HS-5 (cell line): ENCODE measurements around the gene GPR22.

Experiments
- DNase-seq: peaks from one replicate; pipeline ENCODE4 v3.0.0-alpha.2; 2012; ENCODE audit warnings: low read depth

Gene GPR22

GRCh38 chr7:107469929-107470328 is at the start of gene GPR22:
Gene GPR22 (plus strand): TSS chr7:107470057. CDS start chr7:107474061, 4,004 bp downstream.
- no peak for DNase-seq

DNA sequence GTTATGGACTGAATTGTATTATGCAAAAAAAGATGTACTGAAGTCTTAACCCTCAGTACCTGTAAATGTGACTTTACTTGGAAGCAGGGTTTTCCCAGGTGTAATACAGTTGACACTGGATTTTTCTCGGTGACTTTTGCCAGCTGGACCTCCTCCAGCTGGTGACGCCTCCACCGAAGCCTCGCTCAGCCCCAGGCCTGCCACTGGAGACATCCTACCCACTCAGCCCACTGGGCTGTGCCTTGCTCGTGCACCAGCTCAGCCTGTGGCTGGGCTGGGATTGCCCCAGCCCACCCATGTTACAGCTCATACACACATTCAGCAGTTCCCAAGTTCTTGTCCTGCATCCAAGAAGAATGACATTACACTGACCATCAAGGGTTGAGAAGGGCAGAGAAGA is 42.4 kb upstream of the GPR22 start:
- DNase-seq, result no peak

DNA sequence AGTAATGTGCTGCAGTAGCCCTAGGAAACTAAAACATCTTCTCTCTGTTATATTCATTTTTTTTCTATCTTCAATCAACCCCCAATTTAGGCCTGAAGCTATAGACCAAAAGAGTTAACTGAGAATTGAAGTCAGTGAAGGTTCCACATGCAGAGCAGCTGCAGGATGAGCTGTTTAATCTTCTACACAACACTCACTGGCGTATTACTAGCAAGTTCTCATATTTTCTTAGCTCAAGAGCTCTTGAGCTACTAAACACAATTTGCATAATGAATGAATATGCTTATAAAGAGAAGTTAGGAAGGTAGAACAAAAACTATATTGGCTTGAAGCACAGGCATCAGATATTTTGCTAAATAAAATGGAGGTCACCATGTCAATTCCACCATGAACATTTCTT is 41.2 kb upstream of the GPR22 start:
- no peak for DNase-seq

GRCh38 chr7:107430057-107430456 is 39.8 kb upstream of the GPR22 start:
- no peak for DNase-seq

DNA sequence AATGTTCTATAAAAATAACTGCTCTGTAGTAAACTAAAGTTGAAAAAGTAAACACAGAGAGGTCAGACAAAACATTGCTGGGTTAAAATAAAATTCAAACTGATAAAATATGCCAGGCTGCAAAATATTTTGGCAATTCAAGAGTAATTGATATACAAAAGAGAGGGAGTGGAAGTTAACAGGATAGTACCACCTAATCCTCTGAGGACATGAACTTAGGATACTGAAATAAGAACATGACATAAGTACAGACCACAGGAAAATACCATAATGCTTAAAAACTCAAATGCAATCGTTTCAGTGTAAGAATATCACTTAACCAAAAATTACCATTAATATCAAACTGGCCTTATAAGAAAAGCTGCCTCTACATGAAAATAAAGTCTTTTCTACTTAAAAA is 37.6 kb upstream of the GPR22 start:
- DNase-seq, result no peak

DNA sequence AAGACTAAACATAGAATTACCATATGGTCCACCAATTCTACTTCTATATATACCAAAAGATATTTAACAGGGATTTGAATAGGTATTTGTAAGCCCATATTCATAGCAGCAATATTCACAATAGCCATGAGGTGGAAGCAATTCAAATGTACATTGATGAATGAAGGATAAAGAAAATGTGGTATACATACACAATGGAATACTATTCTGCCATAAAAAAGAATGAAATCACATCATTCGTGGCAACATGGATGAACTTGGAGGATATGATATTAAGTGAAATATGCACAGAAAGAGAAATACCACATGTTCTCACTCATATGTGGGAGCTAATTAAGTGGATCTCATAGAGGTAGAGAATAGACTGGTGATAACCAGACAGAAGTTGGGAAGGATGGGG is 34.1 kb upstream of the GPR22 start:
- DNase-seq, result no peak

- no peak for DNase-seq
Observed at GRCh38 chr7:107439025-107439424, 30.8 kb upstream of the GPR22 start.

DNA sequence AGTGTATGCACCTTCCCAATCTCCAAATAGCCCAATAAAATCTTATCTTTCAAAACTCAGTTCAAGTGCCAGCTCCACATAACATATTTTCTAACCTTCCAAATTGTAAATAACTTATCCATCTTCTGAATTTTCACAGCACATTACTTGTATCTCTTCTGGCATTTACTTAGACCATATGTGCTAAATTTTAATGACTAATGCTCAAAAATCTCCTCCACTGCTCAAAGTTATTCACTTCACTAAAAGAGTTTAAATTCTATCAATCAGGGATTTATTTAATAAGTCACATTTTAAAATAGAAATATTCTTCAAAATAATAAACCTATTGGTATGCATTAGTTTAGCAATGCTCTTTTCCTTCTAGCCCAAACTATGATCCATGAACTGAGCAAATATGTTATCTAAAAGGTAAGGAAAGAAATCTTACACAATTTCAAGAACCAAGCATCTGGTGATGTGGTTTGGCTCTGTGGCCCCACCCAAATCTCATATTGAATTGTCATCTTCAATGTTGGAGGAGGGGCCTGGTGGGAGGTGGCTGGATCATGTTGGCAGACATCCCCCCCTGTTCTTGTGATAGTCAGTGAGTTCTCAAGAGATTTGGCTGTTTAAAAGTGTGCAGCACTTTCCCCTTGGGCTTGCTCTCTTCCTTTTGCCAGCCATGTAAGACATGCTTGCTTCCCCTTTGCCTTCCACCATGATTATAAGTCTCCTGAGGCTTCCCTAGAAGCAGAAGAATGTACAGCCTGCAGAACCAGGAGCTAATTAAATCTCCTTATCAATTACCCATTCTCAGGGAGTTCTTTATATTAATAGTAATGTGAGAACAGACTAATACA is 28.1 kb upstream of the GPR22 start:
- peak; percentile 11 for DNase-seq

GRCh38 chr7:107442678-107443077 is 27.2 kb upstream of the GPR22 start:
- DNase-seq, result no peak

DNA sequence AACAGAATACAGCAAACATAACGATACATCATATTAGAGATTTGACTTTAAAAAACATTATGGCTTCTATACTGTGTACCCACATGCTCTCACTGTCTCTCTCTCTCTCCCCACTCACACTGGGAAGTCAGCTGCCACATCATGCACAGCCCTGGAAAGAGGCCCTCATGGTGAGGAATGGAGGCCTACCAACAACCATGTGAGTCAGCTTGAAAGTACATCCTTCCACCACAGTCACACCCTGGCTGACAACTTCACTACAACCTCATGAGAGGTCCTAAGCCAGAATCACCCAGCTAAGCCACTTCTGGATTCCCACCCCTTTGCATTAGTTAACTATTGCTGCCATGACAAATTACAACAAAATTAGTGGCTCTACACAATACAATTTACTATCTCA is 23.3 kb upstream of the GPR22 start:
- DNase-seq, result no peak

DNA sequence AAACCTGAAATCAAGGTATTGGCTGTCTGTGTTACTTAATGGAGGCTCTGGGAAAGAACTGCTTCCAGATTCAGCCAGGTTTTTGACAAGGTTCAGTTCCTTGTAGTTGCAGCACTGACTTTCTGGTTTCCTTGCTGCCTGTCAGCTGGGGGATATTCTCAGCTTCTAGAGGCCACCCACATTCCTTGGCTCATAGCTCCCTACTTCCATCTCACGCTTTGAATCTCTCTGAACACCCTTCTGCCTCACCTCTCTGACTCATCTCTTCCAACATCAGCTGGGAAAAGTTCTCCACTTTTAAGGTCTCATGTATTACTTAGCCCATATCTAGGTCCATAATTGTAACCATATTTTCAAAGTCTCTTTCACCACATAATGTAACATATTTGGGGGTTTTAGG is 22.9 kb upstream of the GPR22 start:
- no peak for DNase-seq

DNA sequence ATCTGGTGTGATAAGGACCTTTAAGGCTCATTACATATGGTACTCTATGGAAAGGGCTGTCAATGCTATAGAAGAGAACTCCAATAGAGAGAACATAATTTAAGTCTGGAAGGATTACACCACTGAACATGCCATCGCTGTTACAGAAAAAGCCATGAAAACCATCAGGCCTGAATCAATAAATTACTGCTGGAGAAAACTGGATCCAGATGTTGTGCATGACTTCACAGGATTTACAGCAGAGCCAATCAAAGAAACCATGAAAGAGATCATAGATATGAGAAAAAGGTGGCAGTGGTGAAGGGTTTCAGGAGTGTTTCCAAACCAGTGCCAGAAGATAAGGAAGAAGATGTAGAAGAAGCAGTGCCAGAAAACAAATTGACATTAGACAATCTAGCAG is 18.9 kb upstream of the GPR22 start:
- no peak for DNase-seq

- DNase-seq, result no peak
Observed at GRCh38 chr7:107453388-107453787, 16.5 kb upstream of the GPR22 start.

DNA sequence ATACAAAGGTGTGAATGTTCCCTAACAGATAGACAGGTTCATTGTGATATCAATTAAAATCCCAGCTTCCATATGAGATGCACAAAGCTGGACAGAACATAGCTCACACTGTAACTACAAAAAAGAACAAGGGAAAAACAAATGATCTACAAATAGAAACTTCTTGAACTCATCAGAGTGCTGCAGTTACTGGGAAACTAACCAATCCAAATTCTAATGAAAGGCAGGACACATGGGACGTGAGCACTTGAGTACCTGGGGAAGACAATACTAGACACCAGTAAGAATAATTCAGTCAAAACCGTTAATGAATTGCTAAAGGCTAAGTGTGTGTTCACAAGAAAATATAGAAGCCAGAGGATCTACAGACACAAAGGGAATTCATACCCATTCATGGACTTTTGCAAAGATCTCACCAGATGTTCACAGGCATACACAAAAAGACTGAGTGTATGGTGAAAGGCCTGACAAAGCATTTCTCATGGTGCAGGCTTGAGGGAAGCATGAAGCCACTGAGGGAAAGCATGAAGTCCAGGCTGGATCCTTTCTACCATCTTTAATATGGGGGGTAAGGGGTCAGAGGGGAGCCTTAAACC is 7.8 kb upstream of the GPR22 start:
- DNase-seq, result no peak

DNA sequence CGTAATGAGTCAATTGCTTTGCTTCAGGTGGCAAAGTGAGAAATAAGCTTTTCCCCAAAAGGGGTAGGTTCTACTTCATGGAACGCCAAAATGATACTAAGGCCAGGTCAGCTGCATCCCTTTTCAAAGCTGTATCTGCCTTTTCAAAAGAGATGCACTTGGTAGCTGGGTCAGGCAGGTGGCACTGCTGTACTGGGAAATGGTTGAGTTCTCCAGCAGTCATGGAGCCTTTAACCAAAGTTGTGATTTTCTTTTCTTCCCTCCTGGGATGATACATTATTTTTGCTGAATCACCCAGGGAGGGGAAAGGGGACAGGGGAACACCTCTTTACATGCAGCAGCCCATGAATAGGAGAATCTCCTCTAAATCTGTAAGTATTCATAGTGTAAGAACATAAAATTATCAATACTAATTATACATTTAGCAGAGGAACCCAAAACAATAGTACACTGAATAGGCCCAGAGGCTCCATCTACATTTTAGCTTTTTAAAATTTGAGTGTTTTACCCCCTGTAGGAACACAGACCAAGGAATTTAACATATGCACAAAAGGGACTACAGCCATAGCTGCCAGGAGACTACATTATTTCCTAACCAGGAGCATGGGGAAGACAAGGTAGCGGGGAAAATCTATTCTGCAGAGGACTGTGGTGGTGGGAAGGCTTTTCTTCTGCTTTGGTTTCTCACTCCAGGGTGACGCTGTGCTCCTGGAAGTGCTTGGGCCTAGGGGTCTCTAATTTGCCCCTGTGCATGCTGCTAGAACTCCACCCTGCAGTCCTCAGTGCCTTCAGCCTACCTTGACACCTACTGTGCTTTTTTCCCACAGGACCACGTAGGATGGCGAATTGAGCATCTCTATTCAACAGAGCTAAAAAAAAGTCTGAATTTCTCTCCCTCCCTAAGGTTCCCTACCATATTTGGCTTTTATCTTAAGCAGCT is 6.4 kb upstream of the GPR22 start:
- DNase-seq, result peak; percentile 18

DNA sequence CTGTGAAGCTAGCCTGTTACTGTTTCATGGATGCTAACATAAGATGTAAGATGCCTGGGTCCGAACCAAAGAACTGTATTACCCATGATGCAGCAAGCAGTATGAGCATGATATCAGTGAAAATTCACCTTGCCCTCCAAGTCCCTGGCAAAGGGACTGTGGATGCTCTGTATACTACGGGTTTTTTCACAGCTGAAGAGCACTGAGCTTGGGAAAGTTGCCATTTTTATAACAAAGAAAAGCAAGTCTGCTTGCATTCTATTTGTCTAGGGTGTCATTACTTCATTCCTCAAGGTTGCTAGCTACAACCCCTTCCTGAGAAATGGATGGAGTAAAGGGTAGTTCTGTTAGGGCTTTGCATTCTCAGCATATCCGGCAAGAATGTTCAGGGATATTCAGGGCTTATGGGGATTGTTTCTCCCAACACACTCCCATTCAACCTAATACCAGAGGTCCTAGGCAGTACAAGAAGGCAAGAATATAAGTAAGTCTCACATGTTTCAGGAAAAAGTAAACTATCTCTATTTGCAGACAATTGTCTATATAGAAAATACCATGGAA is 5.1 kb upstream of the GPR22 start:
- DNase-seq, result no peak

DNA sequence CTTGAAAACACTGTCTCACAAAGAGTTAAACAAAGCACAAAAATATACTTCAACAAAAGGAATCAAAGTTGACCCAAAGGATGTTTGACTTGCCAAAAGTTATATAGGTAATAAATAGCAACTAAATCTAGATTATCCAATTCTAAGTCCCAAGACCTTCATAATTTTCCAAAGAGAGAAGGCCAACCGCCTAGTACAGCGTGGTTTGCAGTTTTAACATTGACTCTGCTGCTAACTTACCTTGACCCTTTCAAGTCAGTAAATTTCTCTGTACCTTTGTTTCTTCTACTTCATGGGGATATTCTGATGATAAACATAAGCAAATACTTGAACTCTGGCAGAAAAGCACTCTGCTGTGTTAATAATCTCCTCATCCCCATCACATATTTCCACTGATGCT is 1.9 kb upstream of the GPR22 start:
- DNase-seq, result no peak

- DNase-seq, result no peak
Observed at GRCh38 chr7:107468824-107469223, 1.0 kb upstream of the GPR22 start.

- DNase-seq, result no peak
Observed at GRCh38 chr7:107471292-107472070, 1.6 kb downstream of the GPR22 start.

GRCh38 chr7:107472116-107472515 is 2.3 kb downstream of the GPR22 start:
- no peak for DNase-seq

DNA sequence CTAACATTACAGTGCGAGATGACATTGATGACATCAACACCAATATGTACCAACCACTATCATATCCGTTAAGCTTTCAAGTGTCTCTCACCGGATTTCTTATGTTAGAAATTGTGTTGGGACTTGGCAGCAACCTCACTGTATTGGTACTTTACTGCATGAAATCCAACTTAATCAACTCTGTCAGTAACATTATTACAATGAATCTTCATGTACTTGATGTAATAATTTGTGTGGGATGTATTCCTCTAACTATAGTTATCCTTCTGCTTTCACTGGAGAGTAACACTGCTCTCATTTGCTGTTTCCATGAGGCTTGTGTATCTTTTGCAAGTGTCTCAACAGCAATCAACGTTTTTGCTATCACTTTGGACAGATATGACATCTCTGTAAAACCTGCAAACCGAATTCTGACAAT is 4.3 kb downstream of the GPR22 start:
- DNase-seq, result no peak

GRCh38 chr7:107479303-107479702 is 9.4 kb downstream of the GPR22 start:
- DNase-seq, result no peak
